Measurements from ENCODE around the gene ATP2A1.

- TF ChIP-seq, protein P1, sequence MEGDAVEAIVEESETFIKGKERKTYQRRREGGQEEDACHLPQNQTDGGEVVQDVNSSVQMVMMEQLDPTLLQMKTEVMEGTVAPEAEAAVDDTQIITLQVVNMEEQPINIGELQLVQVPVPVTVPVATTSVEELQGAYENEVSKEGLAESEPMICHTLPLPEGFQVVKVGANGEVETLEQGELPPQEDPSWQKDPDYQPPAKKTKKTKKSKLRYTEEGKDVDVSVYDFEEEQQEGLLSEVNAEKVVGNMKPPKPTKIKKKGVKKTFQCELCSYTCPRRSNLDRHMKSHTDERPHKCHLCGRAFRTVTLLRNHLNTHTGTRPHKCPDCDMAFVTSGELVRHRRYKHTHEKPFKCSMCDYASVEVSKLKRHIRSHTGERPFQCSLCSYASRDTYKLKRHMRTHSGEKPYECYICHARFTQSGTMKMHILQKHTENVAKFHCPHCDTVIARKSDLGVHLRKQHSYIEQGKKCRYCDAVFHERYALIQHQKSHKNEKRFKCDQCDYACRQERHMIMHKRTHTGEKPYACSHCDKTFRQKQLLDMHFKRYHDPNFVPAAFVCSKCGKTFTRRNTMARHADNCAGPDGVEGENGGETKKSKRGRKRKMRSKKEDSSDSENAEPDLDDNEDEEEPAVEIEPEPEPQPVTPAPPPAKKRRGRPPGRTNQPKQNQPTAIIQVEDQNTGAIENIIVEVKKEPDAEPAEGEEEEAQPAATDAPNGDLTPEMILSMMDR (IDR thresholded peaks at IDR 0.05; ENCODE audit: insufficient read depth, low read length): no peak
- TF ChIP-seq POLR2AphosphoS5 (IDR thresholded peaks at IDR 0.05; ENCODE audit: low read depth): no peak; the same call in 1 of the 2 replicates
- no peak for TF ChIP-seq SPI1 (IDR thresholded peaks at IDR 0.05; ENCODE audit: borderline replicate concordance, low read depth)
These were observed 35.6 kb upstream of the ATP2A1 start for GRCh38 chr16:28842696-28843095.

Measured in HL-60 (cell line).